ENCODE data around the gene PUS10. TPM values are rescaled to one million over a fixed set of nuclear protein-coding genes. Genes with fewer than 3 reads are reported as not detected.
"Not testable (repeated sequence)": the region's sequence is repeated elsewhere in the genome, so short reads cannot be mapped to it uniquely, and the experiment has no call there.

The PUS10 gene
- total RNA-seq, 1 donor from 2014 or later = 5.5 TPM

DNA sequence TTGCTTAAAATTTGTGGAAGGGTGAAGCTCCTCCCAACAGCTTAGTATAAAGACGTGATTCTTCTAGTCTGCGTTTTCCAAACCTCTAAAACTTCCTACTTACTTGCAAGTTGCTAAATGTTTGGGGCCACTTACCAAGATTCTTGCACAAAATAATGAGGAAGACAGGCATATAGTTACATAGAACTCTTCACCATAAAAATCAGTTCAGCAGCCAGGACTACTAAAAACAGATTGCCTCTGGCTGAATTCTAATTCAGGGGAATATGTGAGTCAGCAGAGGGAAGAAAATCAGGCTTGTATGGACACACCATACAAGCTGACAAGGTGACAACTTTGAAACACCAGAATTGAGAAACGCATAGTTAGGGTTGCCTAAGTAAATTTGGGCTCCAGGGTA lies 3.3 kb downstream of the PUS10 start:
- intact Hi-C loops (cut with micrococcal nuclease) = no loop called here
- no peak for DNase-seq
- no peak for ATAC-seq

DNA sequence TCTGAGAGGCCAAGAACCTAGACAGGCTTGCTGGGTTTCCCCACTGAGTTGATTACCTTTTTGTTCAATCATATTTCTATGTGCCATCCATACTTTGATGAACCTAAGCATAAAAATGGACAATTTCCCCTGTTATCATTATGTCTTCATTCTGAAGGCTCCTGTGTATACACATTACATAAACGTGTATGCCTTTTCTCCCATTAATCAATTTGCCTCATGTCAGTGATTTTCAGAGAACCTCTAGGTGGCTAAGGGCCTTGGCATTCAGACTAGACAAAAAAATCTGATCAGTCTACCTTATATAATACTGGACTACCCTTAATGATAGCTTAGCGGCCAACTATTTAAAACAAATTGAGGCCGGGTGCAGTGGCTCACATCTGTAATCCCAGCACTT lies 4.7 kb downstream of the PUS10 start:
- intact Hi-C loops (cut with micrococcal nuclease) = loop anchor here (2.0 kb wide), 1 partner anchor 33 kb away; no protein-coding TSS in a partner anchor
- no peak for DNase-seq
- no peak for ATAC-seq

DNA sequence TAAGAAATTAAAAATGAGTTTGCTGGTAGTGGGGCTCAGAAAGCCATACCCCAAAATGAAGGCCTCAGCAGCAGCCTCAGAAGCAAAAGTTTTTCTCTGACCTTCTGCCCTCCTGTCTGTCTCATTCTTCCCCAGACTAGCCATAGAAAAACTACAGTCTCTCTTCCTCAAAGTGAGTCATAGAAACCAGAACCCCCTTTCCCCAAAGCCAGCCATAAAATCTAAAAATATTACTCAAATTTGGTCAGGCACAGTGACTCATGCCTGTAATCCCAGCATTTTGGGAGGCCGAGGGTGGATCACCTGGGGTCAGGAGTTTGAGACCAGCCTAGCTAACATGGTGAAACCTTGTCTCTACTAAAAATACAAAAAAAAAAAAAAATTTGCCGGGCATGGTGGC lies 5.8 kb downstream of the PUS10 start:
- intact Hi-C loops (cut with micrococcal nuclease) = loop anchor here (2.0 kb wide), 1 partner anchor 34 kb away; no protein-coding TSS in a partner anchor
- ATAC-seq, DNase-seq: not testable (repeated sequence)

DNA sequence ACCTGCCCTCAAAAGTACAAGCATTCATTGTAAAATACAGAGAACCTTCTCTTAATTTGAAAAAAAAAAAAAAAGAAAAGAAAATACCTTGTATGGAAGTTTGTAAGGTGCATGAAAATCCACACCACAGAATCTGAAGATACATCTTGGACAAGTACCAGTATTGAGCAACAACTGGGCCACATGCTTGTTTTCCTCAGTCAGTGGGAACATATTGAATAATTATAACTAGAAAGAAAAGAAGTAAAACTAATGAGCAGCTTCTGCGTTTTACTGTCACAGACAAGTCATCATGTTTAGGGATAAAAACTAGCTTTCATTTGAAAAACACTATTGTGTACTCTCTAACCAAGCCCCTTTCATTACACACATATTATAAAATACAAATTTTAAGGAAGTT lies 6.4 kb downstream of the PUS10 start:
- no peak for DNase-seq
- ATAC-seq = no peak
- intact Hi-C loops (cut with micrococcal nuclease) = loop anchor here (2.0 kb wide), 1 partner anchor 35 kb away; no protein-coding TSS in a partner anchor

DNA sequence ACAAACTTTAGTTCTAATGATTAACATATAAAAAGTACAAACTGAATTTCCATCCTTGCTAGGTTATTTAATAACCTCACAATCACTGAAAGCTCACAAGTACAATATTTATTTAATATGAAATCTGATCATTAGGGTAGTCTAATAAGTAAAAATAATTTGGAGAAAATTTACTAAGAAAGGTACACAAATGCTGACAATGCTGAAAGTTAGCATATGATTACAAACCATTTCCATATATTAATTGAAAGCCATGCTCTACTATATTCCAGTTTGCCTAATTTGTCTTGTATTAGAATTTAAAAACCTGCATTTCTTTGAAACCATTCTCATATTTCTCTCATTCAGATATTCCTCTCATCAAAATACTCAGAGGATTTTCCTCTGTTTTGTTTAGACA lies 8.7 kb downstream of the PUS10 start:
- ATAC-seq = no peak
- no peak for DNase-seq
- intact Hi-C loops (cut with micrococcal nuclease) = no loop called here

DNA sequence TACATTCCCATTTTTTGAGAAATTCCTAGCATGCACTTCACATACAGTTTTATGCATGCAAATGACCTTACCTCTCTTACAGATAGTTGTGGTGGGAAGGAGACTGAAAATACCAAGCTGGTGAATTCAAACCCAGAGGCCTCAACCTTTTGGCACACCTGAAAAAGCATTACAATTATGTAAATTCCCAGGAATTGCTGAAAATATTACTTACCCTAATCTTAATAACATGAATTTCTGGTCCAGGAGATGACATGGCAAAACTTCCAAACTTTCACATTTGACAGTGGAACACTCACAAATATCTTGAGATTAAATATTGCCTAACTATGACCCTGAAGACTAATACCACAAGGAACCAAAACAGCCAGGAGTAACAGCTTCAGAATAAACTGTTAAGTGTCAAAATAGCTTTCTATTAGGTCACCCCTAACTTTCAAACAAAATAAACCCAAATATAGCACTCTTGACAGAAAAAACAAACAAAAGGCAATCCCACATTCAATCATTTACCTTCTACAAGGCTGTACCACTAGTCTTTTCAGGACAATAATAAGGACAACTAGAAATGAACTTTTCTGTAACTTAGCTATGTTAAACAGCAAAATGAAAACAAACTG lies 11.5 kb downstream of the PUS10 start:
- no peak for DNase-seq
- intact Hi-C loops (cut with micrococcal nuclease) = no loop called here
- ATAC-seq = no peak

DNA sequence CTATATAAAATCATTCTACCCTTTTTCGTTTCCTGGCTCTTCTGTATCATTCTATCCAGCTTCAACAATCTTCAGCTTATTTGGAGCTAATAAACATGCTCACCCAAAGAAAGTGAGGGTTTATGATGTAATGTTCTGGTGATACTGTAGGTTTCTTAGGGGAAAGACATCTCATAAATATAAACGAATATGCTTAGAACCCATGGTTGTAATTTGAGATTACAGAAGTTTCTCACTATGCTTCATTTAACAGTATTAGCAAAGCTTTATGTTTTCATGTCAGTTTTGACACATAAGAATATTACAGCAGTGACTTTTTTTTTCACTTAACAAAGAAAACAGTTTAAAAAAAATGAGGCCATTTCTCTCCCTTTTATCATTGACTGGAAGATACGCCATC lies 12.3 kb downstream of the PUS10 start:
- no peak for ATAC-seq
- DNase-seq = no peak
- intact Hi-C loops (cut with micrococcal nuclease) = no loop called here

DNA sequence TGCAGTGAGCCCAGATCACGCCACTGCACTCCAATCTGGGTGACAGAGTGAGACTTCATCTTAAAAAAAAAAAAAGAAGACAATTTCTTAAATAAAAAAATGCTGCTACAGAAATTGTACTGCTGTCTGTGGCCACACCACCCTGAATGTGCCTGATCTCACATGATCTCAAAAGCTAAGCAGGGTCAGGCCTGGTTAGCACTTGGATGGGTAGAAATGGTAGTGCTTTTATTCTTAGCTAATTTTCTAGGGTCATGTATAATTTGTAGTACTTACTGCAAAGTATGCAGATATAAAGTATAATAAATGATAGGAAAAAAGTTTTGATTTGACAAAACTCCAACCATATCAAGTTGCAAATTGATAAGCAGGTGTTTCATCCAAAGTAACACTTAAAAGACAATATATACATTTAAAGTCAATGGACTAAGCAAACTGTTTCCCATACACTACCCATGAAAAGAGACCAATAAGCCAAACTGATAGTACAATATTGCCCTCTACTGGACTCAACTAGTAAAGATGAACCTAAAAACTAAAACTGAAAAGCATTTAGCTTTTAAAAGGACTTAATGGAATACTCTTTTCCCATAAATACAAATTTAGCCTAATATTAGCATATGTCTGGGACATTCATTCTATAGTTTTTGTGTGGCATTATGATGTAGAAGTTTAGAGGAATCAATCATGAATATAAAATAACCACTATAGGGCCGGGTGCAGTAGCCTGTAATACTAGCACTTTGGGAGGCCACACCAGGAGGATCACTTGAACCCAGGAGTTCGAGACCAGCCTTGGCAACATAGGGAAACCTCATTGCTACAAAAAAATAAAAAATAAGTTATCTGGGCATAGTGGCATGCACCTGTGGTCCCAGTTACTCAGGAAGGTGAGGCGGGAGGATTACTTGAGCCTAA lies 19.2 kb downstream of the PUS10 start:
- intact Hi-C loops (cut with micrococcal nuclease) = loop anchor here (5.0 kb wide), 1 partner anchor 292 kb away; no protein-coding TSS in a partner anchor
- no peak for ATAC-seq
- no peak for DNase-seq

DNA sequence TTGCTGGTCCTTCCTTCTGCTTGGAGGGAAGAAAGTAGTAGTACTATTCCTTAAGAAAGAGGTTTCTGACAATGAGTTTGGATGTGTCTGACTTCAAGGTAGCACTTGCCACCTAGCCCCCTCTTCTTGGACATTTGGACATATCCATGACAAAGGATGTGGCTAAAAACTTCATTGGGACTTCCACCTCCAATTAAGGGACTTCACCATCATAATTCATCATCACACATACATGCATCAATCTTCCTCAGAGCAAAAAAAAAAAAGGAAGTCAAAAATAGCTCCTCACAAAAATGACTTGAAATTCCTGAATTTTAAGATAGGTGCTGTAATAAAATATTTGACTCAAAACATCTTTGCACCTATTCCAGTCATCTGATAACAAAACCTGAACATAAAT lies 23.9 kb downstream of the PUS10 start:
- no peak for DNase-seq
- intact Hi-C loops (cut with micrococcal nuclease) = no loop called here
- ATAC-seq = no peak

DNA sequence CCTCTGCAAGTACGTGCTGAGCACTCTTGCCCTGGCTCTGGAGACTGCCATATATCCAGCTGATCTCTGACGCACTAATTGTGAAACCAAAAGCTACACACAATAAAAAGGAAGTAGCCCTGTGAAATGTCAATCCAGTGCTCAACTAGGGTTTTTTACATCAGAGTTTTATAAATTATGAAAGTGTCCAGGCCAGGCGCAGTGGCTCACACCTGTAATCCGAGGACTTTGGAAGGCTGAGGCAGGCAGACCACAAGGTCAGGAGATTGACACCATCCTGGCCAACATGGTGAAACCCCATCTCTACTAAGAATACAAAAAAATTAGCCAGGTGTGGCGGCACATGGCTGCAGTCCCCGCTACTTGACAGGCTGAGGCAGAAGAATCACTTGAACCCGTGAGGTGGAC lies 25.1 kb downstream of the PUS10 start:
- intact Hi-C loops (cut with micrococcal nuclease) = no loop called here
- no peak for DNase-seq
- ATAC-seq = peak; percentile 60

DNA sequence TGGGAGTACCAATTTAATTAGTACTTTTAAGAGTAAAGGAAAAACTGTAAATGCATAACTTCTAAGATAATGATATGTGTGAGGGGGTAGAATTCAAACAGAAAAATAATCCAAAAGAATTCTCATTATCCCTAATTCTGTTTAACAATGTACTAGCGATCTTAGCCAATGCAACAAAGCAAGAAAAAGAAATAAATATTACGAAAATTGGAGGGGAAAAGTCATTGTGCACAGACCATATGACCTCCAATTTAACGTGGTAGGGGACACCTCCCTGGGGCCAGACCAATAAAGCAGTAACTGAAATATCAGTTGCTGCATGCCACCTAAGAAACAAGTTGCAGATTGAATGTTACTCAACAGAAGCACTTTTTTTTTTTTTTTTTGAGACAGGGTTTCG lies 26.4 kb downstream of the PUS10 start:
- ATAC-seq (no peak), DNase-seq (no peak)
- intact Hi-C loops (cut with micrococcal nuclease) = no loop called here

DNA sequence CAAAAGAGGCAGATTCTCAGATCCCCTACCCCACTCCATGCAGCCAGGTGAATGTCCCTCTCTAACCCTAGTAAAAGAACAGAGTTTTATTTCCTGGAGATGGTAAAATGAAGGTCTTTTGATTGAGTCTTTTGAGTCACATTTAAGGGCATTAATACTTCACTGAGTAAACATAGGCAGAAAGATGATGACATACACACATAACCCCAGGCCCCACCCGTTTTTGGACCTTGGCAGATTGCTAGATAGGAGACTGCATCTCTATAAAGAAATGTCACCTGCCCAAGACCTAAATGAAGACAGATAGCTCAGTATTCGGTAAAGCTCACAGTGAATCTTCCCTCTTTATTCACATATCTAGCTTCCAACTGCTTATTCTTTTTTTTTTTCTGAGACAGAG lies 28.8 kb downstream of the PUS10 start:
- ATAC-seq = no peak
- no peak for DNase-seq
- intact Hi-C loops (cut with micrococcal nuclease) = no loop called here

DNA sequence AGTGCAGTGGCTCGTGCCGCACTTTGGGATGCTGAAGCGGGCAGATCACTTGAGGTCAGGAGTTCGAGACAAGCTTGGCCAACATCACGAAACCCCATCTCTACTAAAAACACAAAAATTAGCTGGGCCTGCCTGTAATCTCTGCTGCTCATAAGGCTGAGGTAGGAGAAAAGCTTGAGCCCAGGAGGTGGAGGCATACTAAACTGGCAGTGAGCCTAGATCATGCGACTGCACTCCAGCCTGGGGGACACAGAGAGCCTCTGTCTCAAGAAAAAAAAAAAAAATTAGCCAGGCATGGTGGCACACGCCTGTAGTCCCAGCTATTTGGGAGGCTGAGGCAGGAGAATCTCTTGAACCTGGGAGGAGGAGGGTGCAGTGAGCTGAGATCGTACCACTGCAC lies 30.4 kb downstream of the PUS10 start:
- ATAC-seq; intact Hi-C loops (cut with micrococcal nuclease); DNase-seq: not testable (repeated sequence)

DNA sequence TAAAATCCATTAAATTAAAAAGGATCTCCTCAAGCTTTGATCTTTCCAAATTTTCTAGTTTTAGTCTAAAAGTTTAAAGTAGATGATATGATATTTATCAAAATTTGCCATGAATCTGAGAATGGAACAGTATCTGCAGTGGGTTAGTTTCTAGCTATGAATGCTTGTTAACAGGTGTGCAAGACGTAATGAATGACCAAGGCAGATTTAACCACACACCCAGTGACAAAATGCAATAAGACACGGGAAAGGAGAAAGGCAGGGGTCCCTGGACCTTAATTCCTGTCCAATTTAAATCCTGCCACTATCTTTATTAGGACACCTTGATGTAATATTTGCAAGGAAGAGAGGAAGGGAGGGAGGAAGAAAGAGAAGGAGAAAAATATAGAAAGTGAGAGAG lies 31.0 kb downstream of the PUS10 start:
- intact Hi-C loops (cut with micrococcal nuclease) = no loop called here

DNA sequence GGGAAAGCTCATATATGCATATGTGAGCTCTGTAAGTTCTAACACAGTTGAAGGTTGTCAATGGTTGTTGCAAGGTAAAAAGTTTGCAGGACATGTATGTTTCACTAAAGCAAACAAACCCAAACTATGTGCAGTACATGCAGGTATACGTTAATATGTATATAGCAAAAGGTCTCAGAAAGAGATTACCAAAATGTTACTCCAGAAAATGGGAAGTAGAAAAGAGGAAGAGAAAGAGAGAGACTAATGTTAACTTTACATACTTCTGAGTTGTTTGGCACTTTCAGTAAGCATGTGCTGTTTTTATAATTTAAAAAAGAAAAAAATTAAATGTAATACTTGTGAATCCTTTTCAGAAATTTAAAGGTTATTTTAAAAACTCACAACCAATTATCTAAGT lies 33.3 kb downstream of the PUS10 start:
- no peak for ATAC-seq
- no peak for DNase-seq
- intact Hi-C loops (cut with micrococcal nuclease) = no loop called here

More for the DNA sequence above, 31.0 kb downstream of the PUS10 start:
- ATAC-seq = no peak
- DNase-seq = no peak

DNA sequence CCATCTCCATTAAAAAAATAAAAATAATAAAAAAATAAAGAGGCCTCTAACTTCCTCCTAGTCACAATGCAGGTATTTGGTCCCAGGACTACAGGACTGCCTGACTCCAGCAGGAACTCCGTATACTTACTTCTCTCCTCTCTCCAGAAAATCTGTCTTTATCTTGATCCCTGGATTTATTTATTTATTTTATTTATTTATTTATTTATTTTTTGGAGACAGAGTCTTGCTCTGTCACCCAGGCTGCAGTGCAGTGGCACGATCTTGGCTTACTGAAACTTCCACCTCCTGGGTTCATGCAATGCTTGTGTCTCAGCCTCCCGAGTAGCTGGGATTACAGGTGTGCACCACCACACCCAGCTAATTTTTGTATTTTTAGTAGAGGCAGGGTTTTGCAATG lies 36.0 kb downstream of the PUS10 start:
- DNase-seq; intact Hi-C loops (cut with micrococcal nuclease); ATAC-seq: not testable (repeated sequence)

DNA sequence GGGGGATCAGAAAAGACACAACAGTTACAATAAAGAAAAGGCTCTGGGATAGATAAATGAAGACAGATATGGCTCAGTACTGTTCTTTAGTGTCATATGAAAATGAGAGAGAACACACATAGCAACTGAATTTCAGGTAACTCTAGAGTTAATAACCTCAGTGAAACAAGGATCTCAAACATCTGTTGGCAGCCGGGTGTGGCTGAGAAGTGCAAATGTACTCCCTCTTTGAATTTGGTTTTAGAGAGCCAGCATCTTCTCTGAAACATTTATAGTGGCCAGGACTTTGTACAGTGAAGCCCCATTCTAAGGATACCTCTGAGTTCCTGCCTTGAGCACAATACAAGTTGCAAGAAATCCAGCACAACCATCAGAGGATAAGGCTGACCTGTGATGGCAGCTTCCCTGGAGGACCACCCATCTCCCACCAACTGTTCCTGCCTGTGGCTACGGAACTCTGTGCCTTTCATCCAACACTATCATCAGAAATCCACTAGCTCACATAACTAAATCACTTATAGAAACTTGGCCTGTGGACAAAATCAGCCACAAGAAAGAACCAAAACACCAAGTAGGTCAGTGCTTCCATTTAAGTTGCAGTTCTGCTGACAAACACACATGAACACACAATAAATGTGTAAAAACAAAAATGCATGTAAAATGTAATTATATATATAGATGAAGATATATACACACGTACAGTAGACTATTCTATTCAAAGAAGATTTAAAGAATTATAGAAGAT lies 37.8 kb downstream of the PUS10 start:
- intact Hi-C loops (cut with micrococcal nuclease) = no loop called here
- no peak for ATAC-seq

DNA sequence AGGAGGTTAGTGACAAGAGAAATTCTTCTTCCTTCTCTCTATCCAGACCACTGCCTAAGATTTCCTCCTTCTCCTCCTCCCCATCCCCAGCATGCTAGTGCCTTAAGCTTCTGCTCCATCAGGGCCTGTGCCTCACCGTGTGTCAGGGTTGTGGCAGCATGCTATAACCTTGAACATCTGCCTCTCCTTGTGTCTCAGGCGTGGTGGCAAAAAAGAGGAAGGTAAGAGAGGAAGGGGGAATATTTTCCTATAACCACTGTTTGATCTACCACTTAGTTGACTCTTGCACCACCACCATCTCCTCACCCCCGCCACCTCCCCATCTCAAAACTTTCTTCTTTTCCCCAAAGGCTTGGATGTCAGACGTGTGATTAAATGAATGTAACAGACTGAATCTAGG lies 38.8 kb downstream of the PUS10 start:
- no peak for ATAC-seq
- intact Hi-C loops (cut with micrococcal nuclease) = no loop called here
- DNase-seq = no peak

More for the DNA sequence above, 37.8 kb downstream of the PUS10 start:
- DNase-seq = no peak

DNA sequence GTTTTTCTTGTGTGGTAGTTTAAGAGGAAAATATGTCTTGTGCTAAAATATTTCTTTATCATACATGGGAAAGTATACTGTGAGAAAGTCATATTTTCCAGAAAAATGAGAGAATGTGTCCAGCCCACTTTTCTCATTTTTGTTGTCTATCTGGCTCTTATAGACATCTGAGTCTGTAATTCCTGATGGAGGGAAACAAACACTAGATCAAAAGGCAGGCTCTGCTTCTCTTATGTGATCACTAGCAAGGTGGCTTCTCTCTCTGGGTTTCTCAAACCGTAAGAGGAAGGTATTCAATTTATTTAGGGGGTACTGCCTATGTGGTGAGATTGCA lies 40.5 kb downstream of the PUS10 start:
- intact Hi-C loops (cut with micrococcal nuclease) = no loop called here
- ATAC-seq = no peak

More for the DNA sequence above, 40.5 kb downstream of the PUS10 start:
- DNase-seq = no peak
